NCI-H345 treated with DMSO at 0.1 percent for 48 hours (cell line): Measurements from ENCODE around the gene CHMP3.
"Not testable (repeated sequence)": the region's sequence is repeated elsewhere in the genome, so short reads cannot be mapped to it uniquely, and the experiment has no call there.

Experiments used
- DNase-seq: peaks from one replicate; lab custom pipeline; 2025; ENCODE audit not compliant: unreplicated experiment; lab: John Stamatoyannopoulos, UW

CHMP3 gene

GRCh38 chr2:86512892-86513291, 50.4 kb downstream of the CHMP3 start:
- no peak for DNase-seq

- no peak for DNase-seq
Observed at GRCh38 chr2:86512034-86512433, 51.2 kb downstream of the CHMP3 start.

DNA sequence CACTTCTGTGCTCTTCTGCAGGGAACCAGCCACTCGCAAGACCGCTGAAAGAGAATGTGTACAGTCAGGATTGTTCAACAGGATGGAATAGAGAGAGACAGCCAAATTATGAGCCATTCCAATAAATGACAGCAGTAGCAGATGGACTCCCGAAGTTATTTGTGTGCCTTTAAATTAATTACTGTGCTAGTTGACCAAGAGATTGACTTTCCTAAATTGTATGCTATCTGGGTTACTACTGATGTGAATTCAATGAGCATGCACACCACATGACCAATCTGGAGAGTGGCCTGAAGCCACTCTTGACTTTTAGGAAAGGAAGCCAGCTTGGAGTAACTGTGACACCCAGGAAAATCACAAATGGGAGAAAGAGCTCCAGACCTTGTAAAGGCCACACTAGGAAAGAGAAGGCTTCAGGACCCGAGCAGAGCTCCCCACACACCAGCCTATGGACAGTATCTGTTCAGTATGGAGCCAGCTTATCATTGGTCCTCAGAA, 52.8 kb downstream of the CHMP3 start:
- no peak for DNase-seq

- no peak for DNase-seq
Observed at GRCh38 chr2:86507600-86507999, 55.6 kb downstream of the CHMP3 start.

GRCh38 chr2:86500325-86501083, 62.7 kb downstream of the CHMP3 start:
- no peak for DNase-seq

- DNase-seq, result no peak
Observed at GRCh38 chr2:86499326-86499725, 63.9 kb downstream of the CHMP3 start.

DNA sequence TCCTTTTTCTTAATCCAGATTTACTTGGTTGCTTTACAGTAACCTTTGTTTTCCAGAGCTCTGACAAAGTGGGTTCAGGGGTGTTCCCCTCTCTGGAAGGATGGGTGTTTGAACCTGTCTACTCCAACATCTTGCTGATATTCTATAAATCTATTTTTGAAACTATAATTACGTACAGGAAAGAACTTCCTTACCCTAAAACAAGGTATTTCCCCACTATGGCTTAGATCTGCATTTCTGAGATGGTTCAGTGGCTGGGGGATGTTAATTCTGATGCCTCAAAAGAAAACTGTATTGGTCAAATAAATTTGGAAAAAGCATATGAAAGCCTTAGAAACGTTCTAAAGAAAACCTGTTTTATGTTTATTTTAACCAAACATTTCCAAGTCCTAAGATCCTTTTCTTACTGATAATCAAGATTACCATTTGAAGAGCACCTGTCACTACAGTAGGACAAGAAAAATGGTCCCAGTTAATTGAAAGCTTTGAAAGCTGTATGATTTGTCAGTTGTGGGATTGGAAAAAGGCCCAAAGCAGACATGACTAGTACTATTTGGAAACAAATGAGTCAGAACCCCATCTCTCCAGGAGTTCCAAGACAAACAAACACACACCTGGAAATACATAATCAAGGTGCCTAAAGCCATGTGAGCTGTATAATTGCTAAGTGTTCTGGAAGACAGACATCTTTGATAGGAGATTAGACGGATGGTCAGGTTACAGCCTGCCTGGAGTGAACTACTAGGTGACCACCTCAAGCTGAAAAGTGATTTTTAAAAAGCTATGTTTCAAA, 64.6 kb downstream of the CHMP3 start:
- DNase-seq, result no peak

GRCh38 chr2:86496391-86496790, 66.9 kb downstream of the CHMP3 start:
- not testable (repeated sequence) for DNase-seq

- peak; percentile 69 for DNase-seq
Observed at GRCh38 chr2:86492048-86492453, 71.2 kb downstream of the CHMP3 start.

GRCh38 chr2:86491088-86491487, 72.2 kb downstream of the CHMP3 start:
- no peak for DNase-seq

DNA sequence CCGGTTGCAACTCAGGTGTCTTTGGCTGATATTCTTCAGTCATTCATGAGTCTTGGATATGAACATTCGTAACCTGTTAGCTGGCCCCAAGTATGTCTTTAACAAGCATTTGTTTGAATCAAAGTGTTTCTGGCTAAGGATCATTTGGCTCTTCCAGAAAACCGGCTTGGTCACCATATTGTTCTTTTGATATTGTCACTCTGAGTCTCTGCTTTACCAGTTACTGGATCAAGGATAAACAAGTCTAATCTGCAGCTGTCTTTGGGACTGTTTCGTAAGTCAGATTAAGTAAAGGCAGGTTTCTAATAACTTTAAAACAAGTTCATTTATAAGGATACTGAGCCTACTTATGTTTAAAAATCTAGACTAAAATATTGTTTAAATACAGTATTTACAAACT, 73.0 kb downstream of the CHMP3 start:
- DNase-seq, result no peak

GRCh38 chr2:86489542-86489941, 73.7 kb downstream of the CHMP3 start:
- DNase-seq, result no peak

DNA sequence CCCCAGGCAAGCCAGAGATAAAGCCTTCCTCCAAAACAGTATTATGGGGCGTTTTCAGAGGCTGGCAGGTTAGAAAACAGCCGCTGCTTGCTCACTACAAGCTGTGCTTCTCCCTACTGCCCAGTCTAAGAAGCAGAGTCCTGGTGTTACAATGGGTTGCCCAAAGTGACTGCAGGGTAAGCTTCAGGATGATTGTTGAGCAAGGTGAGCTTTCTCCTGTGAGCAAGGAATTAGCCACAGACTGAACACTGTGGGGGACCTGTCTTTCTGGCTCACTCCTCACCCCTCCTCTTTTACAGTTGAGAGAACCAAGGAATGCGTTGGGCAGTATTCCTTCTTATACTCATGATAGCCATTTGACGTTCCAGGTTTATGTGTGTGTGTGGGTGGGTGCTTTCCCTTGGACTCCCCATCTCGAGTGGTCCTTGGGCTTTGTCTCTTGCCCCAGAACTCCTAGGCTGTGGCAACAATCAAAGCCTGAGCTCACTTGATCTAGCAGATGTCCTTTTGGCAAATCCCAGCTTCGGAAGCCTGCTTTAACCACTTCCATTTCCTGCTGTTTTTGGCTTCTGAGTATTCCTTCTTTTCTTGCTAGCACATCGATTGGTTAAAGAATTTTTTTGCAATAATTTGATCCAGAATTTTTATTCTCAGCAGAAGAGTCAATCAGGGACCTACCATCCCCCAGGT, 74.5 kb downstream of the CHMP3 start:
- DNase-seq, result no peak

- no peak for DNase-seq
Observed at GRCh38 chr2:86487062-86487461, 76.2 kb downstream of the CHMP3 start.

GRCh38 chr2:86485802-86486201, 77.4 kb downstream of the CHMP3 start:
- no peak for DNase-seq

- DNase-seq, result no peak
Observed at GRCh38 chr2:86485103-86485502, 78.1 kb downstream of the CHMP3 start.

GRCh38 chr2:86484385-86484784, 78.9 kb downstream of the CHMP3 start:
- DNase-seq, result no peak

DNA sequence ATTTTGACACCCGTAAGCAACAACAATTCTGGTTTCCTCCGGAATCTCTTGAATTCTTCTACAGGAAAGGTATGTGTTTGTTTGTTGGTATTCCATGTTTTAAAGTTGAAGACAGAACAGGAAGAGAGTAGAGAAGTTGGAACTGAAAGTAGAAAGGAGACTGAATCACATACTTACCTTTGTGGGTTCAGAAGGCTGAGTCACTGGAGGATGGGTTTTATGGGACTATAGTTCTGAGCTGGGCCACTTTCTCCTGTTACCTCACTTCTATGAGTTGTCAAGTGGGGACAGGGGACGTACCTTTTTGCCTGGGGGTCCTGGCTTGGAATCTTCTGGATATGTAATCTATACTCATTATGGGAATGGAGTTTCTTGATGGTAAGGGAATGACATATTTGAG, 81.2 kb downstream of the CHMP3 start:
- no peak for DNase-seq

DNA sequence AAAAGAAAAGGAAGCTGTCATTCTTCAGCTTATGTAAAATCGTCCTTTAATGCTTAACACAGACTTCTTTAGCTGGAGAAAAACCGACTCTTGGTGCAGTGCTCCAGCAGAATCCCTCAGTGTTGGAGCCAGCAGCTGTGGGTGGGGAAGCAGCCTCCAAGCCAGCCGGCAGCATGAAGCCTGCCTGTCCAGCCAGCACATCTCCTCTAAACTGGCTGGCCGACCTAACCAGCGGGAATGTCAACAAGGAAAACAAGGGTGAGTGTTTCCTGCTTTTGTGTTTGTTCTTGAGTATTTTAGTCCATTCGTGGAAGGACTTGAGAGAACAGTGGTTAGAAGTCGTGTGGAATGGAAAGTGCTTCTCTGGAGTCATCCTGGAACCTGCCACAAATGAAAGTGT, 83.1 kb downstream of the CHMP3 start:
- DNase-seq, result no peak

- DNase-seq, result no peak
Observed at GRCh38 chr2:86477349-86477748, 85.9 kb downstream of the CHMP3 start.

- no peak for DNase-seq
Observed at GRCh38 chr2:86476918-86477317, 86.3 kb downstream of the CHMP3 start.

DNA sequence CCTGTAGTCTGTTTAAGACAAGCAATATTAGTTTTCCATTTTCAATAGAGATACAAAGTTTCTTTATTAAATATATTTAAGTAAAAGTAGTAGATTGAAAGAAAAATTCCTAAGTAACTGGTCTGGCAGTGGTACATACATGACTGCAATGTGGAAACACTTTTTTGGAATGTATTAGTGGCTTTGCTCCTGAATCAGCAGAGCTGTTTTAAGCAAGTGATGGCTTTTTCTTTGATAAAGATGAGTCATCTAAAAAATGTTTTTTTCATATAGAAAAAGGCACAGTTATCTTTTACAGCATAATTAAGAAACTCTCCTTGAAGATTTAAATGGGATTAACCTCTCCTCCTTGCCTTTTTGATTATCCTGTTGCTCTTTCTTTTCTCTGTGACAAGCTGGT, 87.2 kb downstream of the CHMP3 start:
- no peak for DNase-seq
